HG03039 (cell line): ENCODE measurements around the gene PCED1B.

Experiments
- ATAC-seq: cut with Tn5 transposase; IDR thresholded peaks from one replicate; pipeline ENCODE4 v1.9.1; 2021; ENCODE audit warnings: mild to moderate bottlenecking, moderate library complexity; ENCODE audit not compliant: unreplicated experiment

PCED1B gene

GRCh38 chr12:47224563-47225133 lies 145.2 kb downstream of the PCED1B start:
- no peak for ATAC-seq

- no peak for ATAC-seq
Measured at GRCh38 chr12:47225356-47225755, 145.9 kb downstream of the PCED1B start.

GRCh38 chr12:47226199-47226598 lies 146.8 kb downstream of the PCED1B start:
- no peak for ATAC-seq

GRCh38 chr12:47228802-47229201 lies 149.4 kb downstream of the PCED1B start:
- no peak for ATAC-seq

- ATAC-seq: no peak
Measured at GRCh38 chr12:47231456-47231855, 152.0 kb downstream of the PCED1B start.

GRCh38 chr12:47234576-47235141 lies 155.2 kb downstream of the PCED1B start:
- ATAC-seq: no peak

GRCh38 chr12:47235258-47236040 lies 156.0 kb downstream of the PCED1B start:
- no peak for ATAC-seq

- no peak for ATAC-seq
Measured at GRCh38 chr12:47236109-47236714, 156.8 kb downstream of the PCED1B start.

- no peak for ATAC-seq
Measured at GRCh38 chr12:47237751-47238211, 158.4 kb downstream of the PCED1B start.

GRCh38 chr12:47238669-47239114 lies 159.3 kb downstream of the PCED1B start:
- no peak for ATAC-seq

GRCh38 chr12:47242426-47242825 lies 163.0 kb downstream of the PCED1B start:
- no peak for ATAC-seq

- ATAC-seq: no peak
Measured at GRCh38 chr12:47244835-47245234, 165.4 kb downstream of the PCED1B start.

GRCh38 chr12:47245623-47246022 lies 166.2 kb downstream of the PCED1B start:
- no peak for ATAC-seq

GRCh38 chr12:47247418-47247817 lies 168.0 kb downstream of the PCED1B start:
- ATAC-seq: no peak

- no peak for ATAC-seq
Measured at GRCh38 chr12:47249082-47249481, 169.7 kb downstream of the PCED1B start.

GRCh38 chr12:47249719-47250357 lies 170.4 kb downstream of the PCED1B start:
- no peak for ATAC-seq

GRCh38 chr12:47251919-47252318 lies 172.5 kb downstream of the PCED1B start:
- ATAC-seq: no peak

- ATAC-seq: no peak
Measured at GRCh38 chr12:47264951-47265350, 185.5 kb downstream of the PCED1B start.

GRCh38 chr12:47265391-47265790 lies 186.0 kb downstream of the PCED1B start:
- ATAC-seq: no peak

- no peak for ATAC-seq
Measured at GRCh38 chr12:47267571-47267970, 188.2 kb downstream of the PCED1B start.
